Spinal cord (tissue), 10 donors: Measurements from ENCODE around the gene RPN2. TPM values are rescaled to one million over a fixed set of nuclear protein-coding genes. Genes with fewer than 3 reads are reported as not detected.
A peak's percentile ranks its signal among the peaks of the same experiment; 100 is the strongest.

ENCODE experiments used
- DNase-seq, 6 donors: peaks; one replicate each; pipeline versions ENCODE4 v3.0.0 to v3.0.0-alpha.2; 2013 to 2015; ENCODE audit warnings: low spot score in 6 of 6, low read depth in 4 of 6
- H3K27ac ChIP-seq: one replicate; pipeline ENCODE4 v1.5.1; 2013; ENCODE audit warnings: low read depth, low read length, control low read depth
- H3K27me3 ChIP-seq: one replicate; pipeline ENCODE4 v1.6.1; 2013; ENCODE audit warnings: low read length; ENCODE audit not compliant: control insufficient read depth, insufficient read depth
- H3K36me3 ChIP-seq: one replicate; pipeline ENCODE4 v1.6.1; 2013; ENCODE audit warnings: low read length; ENCODE audit not compliant: control insufficient read depth, insufficient read depth
- H3K4me1 ChIP-seq: one replicate; pipeline ENCODE4 v1.6.1; 2013; ENCODE audit warnings: low read length; ENCODE audit not compliant: control insufficient read depth, insufficient read depth
- H3K4me3 ChIP-seq: one replicate; pipeline ENCODE4 v1.5.1; 2013; ENCODE audit warnings: low read depth, low read length, control low read depth
- H3K9me3 ChIP-seq: one replicate; pipeline ENCODE4 v1.6.1; 2013; ENCODE audit warnings: low read length; ENCODE audit not compliant: control insufficient read depth, insufficient read depth
- WGBS: methylation state at CpG from one replicate; pipeline ENCODE4 v1.1.5; 2013; ENCODE audit warnings: missing lambda C conversion rate; ENCODE audit not compliant: insufficient coverage; 5-methylcytosine and 5-hydroxymethylcytosine counted together
- polyA plus RNA-seq, 2 donors: library from polyadenylated mRNA; unstranded; fragments of 120-200 nt; gene quantifications; one replicate each; pipeline ENCODE4 v1.2.1, GENCODE V29; 2013; ENCODE audit not compliant: insufficient read length in 2 of 2
- total RNA-seq, 2 donors: library from RNA; depleted of rRNA in 1 of 2; stranded (reverse); fragments of 120-200 nt in 1 of 2; fragments of >200 nt in 1 of 2; gene quantifications; one replicate each; pipeline versions ENCODE4 v1.2.3 to v1.2.4, GENCODE V29; 2013 to 2014
- donor health status: healthy.

Gene RPN2
- total and polyA plus RNA-seq, 4 donors: 135 to 233 (median 174) TPM

DNA sequence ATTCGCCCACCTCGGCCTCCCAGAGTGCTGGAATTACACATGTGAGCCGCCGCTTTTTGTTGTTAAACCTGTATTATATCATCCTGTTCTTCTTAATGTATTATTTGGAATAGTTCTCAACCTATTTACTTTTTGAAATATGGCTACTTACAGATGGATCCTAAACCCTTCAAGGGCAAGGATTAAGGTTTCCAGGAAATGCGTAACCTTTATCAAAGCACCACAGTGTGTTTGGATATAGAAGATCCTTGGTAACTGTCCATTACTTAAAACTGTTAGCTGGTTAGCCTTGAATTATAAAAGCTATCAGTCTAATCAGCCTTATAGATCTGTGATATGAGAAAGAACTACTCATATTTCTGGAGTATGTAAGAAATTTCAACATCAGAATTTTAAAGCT lies 12.3 kb upstream of the RPN2 start:
- DNase-seq: no peak
- no peaks in the 10 kb centered on the region for H3K9me3 ChIP-seq
- 100% methylated on average over 1 of the region's 5 CpGs for WGBS
- no peaks in the 10 kb centered on the region for H3K36me3 ChIP-seq
- no peak overlapping the region for H3K4me3 ChIP-seq
- no peak overlapping the region for H3K27ac ChIP-seq
- no peaks in the 10 kb centered on the region for H3K4me1 ChIP-seq
- H3K27me3 ChIP-seq: no peaks in the 10 kb centered on the region

DNA sequence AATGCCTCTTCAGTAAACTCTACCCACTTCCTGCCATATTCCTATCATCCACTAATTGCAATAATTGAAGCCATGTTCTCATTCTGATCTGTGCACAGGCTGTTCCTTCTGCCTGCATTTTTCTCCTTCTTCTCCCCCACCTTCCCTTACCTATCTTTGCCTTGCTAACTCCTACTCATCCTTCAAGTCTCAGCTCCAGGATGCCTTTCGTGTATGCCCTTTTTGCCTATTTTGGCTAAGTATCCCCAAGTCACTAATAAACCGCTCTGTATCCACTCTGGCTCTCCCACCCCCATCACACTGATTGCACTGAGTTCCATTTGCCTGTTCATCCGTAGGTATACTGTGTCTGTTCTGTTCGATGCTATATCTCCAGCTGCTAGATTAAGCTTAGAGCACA lies 6.3 kb upstream of the RPN2 start:
- Histone ChIP-seq H3K27me3 (no peaks in the 10 kb centered on the region), H3K27ac (no peak overlapping the region), H3K9me3 (no peaks in the 10 kb centered on the region), H3K4me3 (no peak overlapping the region), H3K36me3 (no peaks in the 10 kb centered on the region), H3K4me1 (peaks cover under 1% of the 10 kb centered on the region)
- WGBS: 90% methylated on average over 2 of the region's 4 CpGs
- peak in 1 of 6 donors; percentile 41 for DNase-seq

DNA sequence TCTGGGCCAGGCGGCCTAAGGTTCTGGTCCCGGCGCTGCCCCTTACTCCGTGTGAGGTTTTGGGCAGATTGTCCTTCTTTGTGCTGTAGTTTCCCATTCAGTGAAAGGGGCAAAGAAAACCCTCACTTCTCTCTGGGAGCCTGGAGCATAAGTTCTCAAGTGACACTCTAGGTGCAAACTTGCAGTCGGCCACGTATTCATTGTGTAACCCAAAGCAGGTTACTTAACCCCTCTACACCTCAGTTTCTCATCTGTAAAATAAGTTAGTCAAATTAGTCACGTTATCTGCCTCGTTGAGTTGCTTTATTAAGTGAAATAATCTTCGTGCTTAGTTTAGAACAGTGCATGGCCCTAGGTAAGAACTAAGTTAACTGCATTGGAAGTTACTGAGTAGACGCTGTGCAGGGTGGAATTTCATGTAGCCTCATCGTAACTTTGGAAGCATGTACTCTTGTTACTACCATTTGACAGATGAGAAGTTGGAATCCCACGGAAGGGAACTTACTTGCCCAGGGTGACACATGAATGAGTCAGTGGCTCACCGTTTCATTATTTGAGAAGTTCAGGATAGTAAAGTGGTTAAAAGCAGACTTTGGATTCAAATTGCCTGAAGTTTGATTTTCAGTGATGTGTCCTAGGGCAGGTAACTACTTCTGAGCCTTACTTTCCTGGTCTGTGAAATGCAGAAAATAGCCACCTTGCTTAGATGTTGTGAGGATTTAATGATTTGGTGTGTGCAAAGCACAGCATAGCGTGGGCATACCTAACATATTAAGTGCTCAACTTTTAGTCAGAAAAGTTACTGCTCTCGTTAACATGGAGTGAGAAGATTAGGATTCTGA lies 774 bp downstream of the RPN2 start:
- H3K9me3 ChIP-seq: no peaks in the 10 kb centered on the region
- H3K27ac ChIP-seq: peak overlapping the region; percentile 99
- no peaks in the 10 kb centered on the region for H3K27me3 ChIP-seq
- no peak for DNase-seq
- peaks cover 5% of the 10 kb centered on the region for H3K4me1 ChIP-seq
- WGBS: 12% methylated on average over 13 of the region's 15 CpGs
- peaks cover 7% of the 10 kb centered on the region for H3K36me3 ChIP-seq
- H3K4me3 ChIP-seq: peak overlapping the region; percentile 96

DNA sequence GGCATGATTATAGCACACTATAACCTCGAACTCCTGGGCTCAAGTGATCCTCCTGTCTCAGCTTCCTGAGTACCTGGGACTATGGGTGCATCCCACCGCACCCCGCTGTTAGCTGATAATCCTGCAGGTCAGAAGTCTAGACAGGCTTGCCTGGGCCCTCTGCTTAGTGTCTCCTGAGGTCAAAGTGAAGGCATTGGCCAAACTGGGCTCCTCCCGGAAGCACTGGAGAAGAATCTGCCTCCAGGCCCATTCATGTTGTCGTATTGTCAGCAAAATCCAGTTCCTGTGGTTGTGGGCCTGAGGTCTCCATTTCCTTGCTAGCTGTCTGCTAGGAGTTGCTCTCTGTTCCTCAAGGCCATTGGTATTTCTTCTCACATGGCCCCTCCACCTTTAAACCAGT lies 6.6 kb downstream of the RPN2 start:
- no peaks in the 10 kb centered on the region for H3K27me3 ChIP-seq
- DNase-seq: no peak
- H3K4me3 ChIP-seq: no peak overlapping the region
- no peaks in the 10 kb centered on the region for H3K4me1 ChIP-seq
- no peak overlapping the region for H3K27ac ChIP-seq
- H3K9me3 ChIP-seq: no peaks in the 10 kb centered on the region
- 98% methylated on average over 5 of the region's 5 CpGs for WGBS
- H3K36me3 ChIP-seq: peaks cover 35% of the 10 kb centered on the region

DNA sequence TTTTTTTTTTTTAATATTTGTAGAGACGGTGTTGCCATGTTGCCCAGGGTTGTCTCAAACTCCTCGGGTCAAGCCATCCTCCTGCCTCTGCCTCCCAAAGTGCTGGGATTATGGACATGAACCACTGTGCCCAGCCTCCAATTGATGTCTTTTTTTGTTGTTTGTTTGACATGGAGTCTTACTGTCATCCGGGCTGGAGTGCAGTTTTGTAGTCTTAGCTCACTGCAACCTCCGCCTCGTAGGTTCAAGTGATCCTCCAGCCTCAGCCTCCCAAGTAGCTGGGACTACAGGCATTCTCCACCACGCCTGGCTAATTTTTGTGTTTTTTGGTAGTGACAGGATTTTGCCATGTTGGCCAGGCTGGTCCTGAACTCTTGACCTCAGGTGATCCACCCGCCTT lies 9.7 kb downstream of the RPN2 start:
- H3K9me3 ChIP-seq: no peaks in the 10 kb centered on the region
- no peaks in the 10 kb centered on the region for H3K27me3 ChIP-seq
- H3K36me3 ChIP-seq: peaks cover 41% of the 10 kb centered on the region
- no peak overlapping the region for H3K4me3 ChIP-seq
- WGBS: 100% methylated on average over 2 of the region's 7 CpGs
- no peak overlapping the region for H3K27ac ChIP-seq
- DNase-seq: no peak
- peaks cover 19% of the 10 kb centered on the region for H3K4me1 ChIP-seq

DNA sequence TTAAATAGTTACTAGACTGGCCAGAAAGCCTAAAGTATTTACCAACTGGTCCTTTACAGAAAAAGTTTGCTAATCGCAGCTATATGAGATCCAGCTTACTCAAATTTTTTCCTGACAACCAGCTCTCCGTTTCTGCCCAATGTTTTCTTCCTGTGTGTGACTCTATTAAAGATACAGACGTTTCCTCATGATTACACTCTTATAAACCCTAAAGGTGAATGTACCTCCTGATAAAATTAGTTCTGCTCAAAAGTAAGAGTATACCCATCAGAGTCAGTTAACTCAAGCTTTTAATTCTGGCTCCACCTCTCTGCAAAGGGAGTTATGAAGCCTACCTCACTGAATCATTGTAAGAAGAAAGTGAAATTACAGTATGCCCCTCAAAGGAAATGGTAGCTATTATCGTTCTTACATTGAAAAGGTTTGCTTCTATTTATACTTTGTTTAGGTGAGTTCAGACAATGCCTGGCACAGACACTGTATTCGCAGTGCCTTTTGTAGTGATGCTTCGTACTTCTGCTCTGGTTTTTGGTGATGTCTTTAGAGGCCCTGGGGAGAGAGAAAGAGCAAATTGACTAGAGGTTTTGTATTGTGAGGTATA lies 10.4 kb downstream of the RPN2 start:
- WGBS: 80% methylated on average over 3 of the region's 6 CpGs
- no peaks in the 10 kb centered on the region for H3K27me3 ChIP-seq
- H3K4me3 ChIP-seq: no peak overlapping the region
- no peak for DNase-seq
- peaks cover 25% of the 10 kb centered on the region for H3K4me1 ChIP-seq
- H3K9me3 ChIP-seq: no peaks in the 10 kb centered on the region
- no peak overlapping the region for H3K27ac ChIP-seq
- H3K36me3 ChIP-seq: peaks cover 40% of the 10 kb centered on the region

DNA sequence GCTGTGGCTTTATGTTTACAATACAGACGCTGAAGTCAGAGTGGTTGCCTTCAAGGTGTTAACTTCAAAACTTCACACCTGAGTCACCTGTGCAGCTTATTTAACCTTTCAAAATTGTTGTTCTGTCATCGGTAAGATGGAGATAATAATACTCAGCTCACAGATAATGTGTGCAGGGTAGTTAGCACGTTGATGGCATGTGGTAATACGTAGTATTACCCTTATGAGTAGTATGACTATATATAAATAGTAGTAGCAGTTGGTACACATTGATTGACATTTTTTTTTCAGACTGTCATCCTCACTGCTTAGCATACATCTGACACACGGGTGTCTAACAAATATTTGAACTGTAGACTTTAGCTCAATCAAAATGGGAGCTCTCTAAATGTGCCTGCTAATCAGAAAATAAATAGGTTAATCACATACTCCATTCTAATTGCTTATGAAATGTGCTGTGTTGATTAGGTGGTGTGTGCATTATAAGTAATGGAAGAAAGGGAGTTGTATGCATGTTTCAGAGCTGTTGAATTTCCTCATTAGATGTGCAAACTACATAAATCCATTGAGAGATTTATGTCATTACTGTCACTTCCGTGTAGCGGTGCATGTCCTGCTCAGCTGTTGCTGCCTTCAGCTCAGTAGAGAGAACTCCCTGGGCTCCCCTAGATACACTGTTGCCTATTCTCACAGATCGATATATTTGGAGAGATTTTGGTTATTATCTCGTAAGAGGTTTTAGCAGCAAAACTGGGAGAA lies 11.4 kb downstream of the RPN2 start:
- Histone ChIP-seq H3K4me1 (peaks cover 33% of the 10 kb centered on the region), H3K27ac (no peak overlapping the region), H3K27me3 (no peaks in the 10 kb centered on the region), H3K36me3 (peaks cover 34% of the 10 kb centered on the region), H3K4me3 (no peak overlapping the region), H3K9me3 (no peaks in the 10 kb centered on the region)
- peak in 1 of 6 donors; percentile 69 for DNase-seq
- WGBS: 89% methylated on average over 3 of the region's 9 CpGs

DNA sequence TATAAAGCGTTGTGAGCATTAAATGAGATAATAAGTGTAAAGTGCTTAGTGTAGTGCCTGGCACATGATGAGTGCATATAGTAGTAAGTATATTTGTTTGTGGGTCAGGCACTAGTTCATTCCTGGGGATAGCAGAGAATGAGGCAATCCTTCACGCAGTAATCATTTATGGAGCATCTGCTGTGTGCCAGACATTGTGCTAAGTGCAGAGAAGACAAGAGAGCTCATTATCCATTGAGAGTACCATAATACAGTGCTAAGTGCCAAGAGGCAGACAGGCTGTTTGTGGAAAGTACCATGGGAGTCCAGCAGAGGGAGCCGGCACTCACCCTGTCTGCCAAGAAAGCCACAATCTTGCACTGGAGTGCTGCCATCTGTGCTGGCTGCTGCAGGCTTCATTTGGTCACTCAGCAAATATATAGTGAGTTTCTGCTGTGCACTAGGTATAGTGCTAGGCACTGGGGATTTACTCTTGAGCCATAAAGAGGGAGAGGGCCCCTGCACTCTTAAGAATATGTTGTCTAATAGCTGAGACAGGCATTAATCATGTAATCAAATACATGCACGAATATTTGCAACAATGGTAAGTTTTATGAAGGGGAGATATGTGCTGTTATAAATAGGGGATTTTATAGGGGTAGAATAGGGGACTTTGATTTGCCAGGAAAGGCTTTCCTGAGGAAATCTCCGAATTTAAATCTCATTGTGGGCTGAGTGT lies 13.2 kb downstream of the RPN2 start:
- no peaks in the 10 kb centered on the region for H3K27me3 ChIP-seq
- H3K27ac ChIP-seq: peak overlapping the region; percentile 64
- H3K4me3 ChIP-seq: no peak overlapping the region
- peak in 5 of 6 donors; percentile 79 to 98 (median 90) for DNase-seq
- no peaks in the 10 kb centered on the region for H3K9me3 ChIP-seq
- H3K36me3 ChIP-seq: peaks cover 31% of the 10 kb centered on the region
- H3K4me1 ChIP-seq: peaks cover 38% of the 10 kb centered on the region
- WGBS: 33% methylated on average over 3 of the region's 5 CpGs

DNA sequence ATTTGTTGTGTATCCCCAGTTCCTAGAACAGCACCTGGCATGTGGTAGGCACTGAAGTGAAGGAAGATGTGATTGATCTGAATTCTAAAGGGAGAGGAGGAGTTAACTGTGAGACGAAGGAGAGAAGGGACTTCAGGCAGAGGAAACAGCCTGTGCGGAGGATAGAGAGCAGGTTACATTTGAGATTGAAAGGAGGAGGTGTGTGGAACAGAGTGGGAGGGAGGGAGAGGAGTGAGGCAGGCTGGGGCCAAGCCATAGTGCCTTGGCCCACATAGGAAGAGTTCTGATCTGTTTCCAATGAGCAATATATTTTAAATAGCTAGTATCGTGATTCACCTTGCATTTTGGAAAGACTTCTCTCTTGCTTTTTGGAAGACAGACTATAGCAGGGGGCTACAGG lies 14.1 kb downstream of the RPN2 start:
- Histone ChIP-seq H3K36me3 (peaks cover 27% of the 10 kb centered on the region), H3K27ac (no peak overlapping the region), H3K4me1 (peaks cover 38% of the 10 kb centered on the region), H3K27me3 (no peaks in the 10 kb centered on the region), H3K9me3 (no peaks in the 10 kb centered on the region), H3K4me3 (no peak overlapping the region)
- WGBS: 78% methylated on average over 3 of the region's 3 CpGs
- DNase-seq: no peak
